Spleen (tissue), 7 donors: ENCODE measurements around the gene PEAR1.

Source experiments
- CTCF ChIP-seq, 11 experiments: fragments of 200-600 bp in 7 of 11; fragments of 450-650 bp in 4 of 11; sonication (generic) in 4 of 11; IDR thresholded peaks in 8 of 11; conservative IDR thresholded peaks in 3 of 11; 1 replicate in 7 of 11; 2 replicates in 4 of 11; pipeline versions ENCODE4 v1.4.0 to v1.8.0; 2016 to 2021; ENCODE audit warnings: antibody characterized with exemption in 11 of 11, inconsistent platforms in 4 of 11, mild to moderate bottlenecking in 1 of 11
- POLR2A ChIP-seq, 3 donors: fragments of 450-650 bp; IDR thresholded peaks; one replicate each; pipeline ENCODE4 v1.5.1; 2017; ENCODE audit warnings: antibody characterized with exemption in 3 of 3, mild to moderate bottlenecking in 1 of 3
- donor health status: DM: no; HTN: no; CAD: no; lungs with moderate emphysema.
- donor health status: DM: no; HTN: no; CAD: no.
- donor health status: DM: no; HTN: no; CAD: no.

GRCh38 chr1:156879876-156880275, 13.6 kb upstream of the PEAR1 start:
- TF ChIP-seq CTCF (IDR thresholded peaks at IDR 0.05 in 8 of 11, conservative IDR thresholded peaks at IDR 0.05 in 3 of 11) (no peak), POLR2A (IDR thresholded peaks at IDR 0.05) (no peak)
